H1 (cell line): ENCODE results near the gene PRICKLE2. TPM values are rescaled to one million over a fixed set of nuclear protein-coding genes. Genes with fewer than 3 reads are reported as not detected.

Experiments used
- CREB1 ChIP-seq: IDR thresholded peaks from 2 replicates; pipeline ENCODE4 v1.6.1; 2012; ENCODE audit warnings: inconsistent platforms
- polyA plus RNA-seq, 7 experiments: library from polyadenylated mRNA; depleted of rRNA in 3 of 7; stranded (reverse) in 5 of 7; unstranded in 2 of 7; fragments of >200 nt in 5 of 7; fragments of 200-250 nt in 2 of 7; gene quantifications; 1 replicate in 5 of 7; 2 replicates in 1 of 7; 4 replicates in 1 of 7; pipeline versions ENCODE4 v1.2.1 to v1.2.3, GENCODE V29; 2011 to 2013; ENCODE audit warnings: missing spikeins in 2 of 7, mixed read lengths in 2 of 7
- total RNA-seq: library from RNA; stranded (reverse); fragmentation: NEBNext Ultra II Directional; extraction: Animal tissue kit (Norgen Biotek cat#: 25700); gene quantifications from 2 replicates; pipeline ENCODE4 v1.2.1, GENCODE V29; 2021

The PRICKLE2 gene
- total and polyA plus RNA-seq, 2 of the 8 experiments (the other 6 are each of a cell fraction or from before 2014, with no cell fraction given) = 2.9 to 8.0 TPM

DNA sequence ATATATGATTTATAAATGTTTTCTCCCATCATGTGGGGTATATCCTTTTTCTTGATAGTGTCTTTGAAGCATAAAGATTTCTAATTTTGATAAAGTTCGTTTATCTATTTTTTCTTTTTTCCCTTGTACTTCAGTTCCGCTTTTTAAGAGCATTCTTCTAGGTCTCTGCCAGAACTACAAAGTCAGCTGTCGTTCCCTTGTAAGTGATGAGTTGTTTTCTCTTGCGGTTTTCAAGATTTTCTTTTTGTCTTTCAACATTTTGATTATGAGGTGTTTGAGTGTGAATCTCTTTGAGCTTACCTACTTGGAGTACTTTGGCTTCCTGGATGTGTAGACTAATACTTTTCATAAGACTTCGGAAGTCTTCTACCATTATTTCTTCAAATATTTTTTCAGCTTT, 9.3 kb upstream of the PRICKLE2 start (continued):
- no peak for TF ChIP-seq CREB1
